Measurements from ENCODE around the gene EYA2.

EYA2 gene

DNA sequence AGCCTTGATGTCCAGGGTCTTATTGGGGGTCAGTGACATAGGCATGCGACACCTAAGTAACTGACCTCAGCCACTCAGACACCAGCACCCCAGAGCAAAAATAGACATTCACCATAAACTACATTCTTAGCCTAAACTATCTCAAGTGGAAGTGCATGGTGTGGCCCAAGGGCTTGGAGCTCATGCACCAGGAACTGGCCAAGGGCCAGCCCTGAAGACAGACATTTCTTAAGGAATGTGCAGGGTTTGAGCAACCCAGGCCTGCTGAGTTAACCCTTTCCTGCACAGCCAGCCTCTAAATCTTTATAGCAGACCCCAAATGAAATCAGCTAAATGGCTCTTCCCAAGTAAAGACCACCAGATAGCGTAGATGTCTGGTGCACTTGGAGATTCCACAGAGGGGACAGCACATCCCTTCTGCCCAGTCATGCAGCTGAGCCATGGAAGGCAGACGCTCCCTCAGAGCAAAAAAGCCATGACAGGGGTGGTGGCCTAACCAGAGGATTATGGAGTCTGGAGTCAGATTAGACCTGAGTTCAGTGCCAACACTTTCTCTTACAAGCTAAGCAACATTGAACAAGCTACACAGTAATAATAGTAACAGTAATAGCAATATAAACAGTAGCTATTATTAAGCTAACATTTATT, 239.3 kb downstream of the EYA2 start:
- no peak for DNase-seq (ENCODE audit: low read depth in 2 of 2, low spot score in 1 of 2)

DNA sequence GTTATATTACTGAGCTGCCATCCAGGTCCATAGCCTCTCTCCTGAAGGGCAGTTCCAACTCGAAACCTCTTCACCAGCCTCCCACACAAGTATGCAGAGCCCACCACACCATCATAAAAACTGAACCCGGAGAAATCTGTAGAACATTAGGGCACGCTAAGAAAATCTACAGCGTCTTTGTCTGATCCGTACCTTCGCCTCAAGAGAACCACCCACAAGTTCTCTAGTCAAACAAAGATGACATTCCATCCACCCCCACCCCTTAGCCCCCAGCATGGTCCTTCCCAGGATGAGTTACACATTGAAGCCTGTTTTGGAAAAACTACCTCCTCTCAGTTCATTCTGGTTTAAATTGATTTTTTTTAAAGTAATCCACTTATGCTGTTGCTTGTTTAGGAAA, 242.1 kb downstream of the EYA2 start:
- no peak for DNase-seq (ENCODE audit: low read depth in 2 of 2, low spot score in 1 of 2)

DNA sequence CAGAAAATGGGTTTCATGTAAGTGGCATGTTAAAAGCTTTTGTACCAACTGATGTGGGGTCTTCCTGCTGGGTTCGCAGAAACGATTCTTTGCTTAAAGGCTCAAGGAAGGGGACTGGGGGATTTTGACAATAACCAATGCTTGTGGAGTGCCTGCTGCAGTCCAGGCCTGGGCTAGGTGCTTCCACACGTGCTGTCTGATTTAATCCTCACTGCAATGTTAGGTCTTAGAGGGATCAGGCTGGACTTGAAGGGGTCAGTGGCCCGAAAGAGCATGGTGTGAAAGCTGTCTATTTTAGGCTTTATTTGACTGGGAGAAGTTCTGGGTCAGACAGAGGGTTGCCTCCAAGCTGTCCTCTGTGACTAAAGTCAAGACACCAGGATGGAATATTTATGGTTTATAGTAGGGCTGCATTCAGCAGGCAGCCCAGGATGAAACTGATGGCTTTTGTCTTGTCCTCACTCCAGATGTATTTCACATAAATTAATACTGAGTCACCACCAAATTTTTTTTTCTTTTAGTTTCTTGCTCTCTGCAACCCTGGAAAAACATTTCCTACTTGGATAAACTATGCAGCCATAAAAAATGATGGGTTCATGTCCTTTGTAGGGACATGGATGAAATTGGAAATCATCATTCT, 242.7 kb downstream of the EYA2 start:
- DNase-seq (ENCODE audit: low read depth in 2 of 2, low spot score in 1 of 2) = no peak

DNA sequence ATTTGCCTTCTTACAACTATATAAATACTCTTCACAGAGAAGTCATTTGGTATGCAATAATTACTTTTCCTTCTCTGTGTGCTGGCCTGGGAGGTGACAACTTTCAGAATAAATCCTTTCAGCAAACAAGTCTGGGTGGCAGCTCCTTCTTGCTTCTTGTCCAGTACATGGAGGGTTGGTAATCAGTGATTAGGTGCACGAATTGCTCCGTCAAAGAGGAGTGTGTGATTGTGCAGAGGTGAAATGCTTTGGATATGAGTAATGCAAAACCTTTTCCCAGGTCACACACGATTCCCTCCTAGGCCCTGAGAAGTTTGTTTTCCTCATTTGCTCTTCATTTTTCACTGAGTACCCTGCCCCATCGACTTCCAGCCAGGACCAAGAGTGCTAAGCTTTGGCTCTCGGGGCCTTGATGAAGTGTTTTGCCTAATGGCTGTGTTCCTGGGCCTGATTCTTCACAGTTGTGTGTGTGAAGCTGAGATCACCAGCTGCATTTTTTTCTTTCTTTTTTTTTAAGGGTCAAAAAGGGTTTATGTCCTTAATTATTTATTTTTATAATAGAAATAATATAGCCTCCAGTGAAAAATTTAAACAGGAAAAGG, 245.4 kb downstream of the EYA2 start:
- no peak for DNase-seq (ENCODE audit: low read depth in 2 of 2, low spot score in 1 of 2)

- no peak for DNase-seq (ENCODE audit: low read depth in 2 of 2, low spot score in 1 of 2)
These were observed 246.8 kb downstream of the EYA2 start for GRCh38 chr20:47141350-47141921.

DNA sequence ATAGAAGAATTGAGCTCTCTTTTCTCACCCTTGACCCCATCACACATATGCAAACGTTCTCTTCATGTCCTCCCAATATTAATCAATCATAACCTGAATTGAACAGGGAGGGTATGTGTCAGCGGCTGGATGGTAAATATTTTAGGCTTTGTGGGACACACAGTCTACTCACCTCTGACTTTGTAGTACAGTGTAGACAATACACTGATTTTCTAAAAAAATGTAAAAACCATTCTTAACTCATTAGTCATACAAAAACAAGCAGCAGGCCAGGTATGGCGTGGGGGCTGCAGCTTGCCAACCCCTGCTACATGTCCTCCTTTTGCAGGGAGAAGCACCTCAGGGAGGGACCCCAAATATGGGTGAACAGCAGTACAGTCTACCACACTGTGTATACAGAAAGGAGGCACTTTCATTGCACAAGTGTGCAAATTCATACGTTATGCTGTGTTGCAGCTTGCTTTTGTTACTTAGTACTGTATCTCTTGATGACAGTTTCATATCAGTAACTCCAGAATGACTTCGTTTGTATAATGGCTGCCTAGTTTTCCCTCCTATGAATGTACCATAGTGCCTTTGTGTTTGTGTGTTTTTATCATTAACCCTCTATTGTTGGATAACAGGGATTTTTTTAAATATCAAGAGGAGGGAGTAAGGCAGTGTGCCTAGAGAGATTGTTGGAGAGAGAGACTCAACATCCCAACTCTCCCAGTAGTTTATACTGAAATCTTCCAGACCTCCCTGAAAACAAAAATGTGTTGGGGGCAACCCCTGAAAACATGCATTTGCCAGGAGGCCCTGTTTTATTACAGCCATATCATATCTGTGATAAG, 247.5 kb downstream of the EYA2 start:
- no peak for DNase-seq (ENCODE audit: low read depth in 2 of 2, low spot score in 1 of 2)

DNA sequence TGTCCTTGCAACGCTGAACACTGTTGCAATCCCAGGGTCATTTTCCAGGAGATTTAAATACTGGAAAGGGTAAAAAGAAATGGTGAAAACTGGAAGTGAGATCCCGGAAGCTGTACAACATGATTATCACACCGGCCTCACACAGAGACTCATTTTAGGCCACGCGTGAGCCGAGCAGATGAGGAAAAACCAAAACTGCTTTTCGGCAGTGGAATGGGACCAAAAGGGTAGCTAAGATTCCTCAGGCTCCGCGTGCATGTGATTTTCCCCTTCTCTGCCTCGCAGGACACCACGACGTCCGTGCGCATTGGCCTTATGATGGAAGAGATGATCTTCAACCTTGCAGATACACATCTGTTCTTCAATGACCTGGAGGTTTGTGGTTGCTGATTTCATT, 248.1 kb downstream of the EYA2 start:
- no peak for DNase-seq (ENCODE audit: low read depth in 2 of 2, low spot score in 1 of 2)

- no peak for DNase-seq (ENCODE audit: low read depth in 2 of 2, low spot score in 1 of 2)
These were observed 249.0 kb downstream of the EYA2 start for GRCh38 chr20:47143657-47144056.

- no peak for DNase-seq (ENCODE audit: low read depth in 2 of 2, low spot score in 1 of 2)
These were observed 249.8 kb downstream of the EYA2 start for GRCh38 chr20:47144463-47144862.

GRCh38 chr20:47146686-47147085, 252.0 kb downstream of the EYA2 start:
- no peak for DNase-seq (ENCODE audit: low read depth in 2 of 2, low spot score in 1 of 2)

- DNase-seq (ENCODE audit: low read depth in 2 of 2, low spot score in 1 of 2) = no peak
These were observed 253.4 kb downstream of the EYA2 start for GRCh38 chr20:47148059-47148458.

DNA sequence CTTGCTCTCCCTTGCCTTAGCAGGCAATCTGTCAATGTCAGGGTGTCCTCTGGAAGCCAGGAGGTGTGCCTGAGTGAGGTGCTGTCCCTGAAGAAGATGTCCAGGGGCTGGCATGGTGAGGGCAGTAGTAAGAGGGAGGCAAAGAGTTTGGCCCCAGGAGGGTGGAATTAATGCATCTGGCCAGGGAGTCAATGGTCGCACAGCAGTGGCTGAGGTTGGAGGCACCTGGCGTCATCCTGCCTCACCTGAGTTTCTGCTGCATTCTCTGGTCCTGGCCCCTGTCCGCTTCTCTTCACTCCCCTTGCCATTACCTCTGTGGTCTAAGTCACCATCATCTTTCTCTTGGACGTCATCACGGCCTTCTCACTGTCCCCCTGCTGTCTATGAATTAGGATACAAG, 255.3 kb downstream of the EYA2 start:
- no peak for DNase-seq (ENCODE audit: low read depth in 2 of 2, low spot score in 1 of 2)

- no peak for DNase-seq (ENCODE audit: low read depth in 2 of 2, low spot score in 1 of 2)
These were observed 255.9 kb downstream of the EYA2 start for GRCh38 chr20:47150403-47151152.

DNA sequence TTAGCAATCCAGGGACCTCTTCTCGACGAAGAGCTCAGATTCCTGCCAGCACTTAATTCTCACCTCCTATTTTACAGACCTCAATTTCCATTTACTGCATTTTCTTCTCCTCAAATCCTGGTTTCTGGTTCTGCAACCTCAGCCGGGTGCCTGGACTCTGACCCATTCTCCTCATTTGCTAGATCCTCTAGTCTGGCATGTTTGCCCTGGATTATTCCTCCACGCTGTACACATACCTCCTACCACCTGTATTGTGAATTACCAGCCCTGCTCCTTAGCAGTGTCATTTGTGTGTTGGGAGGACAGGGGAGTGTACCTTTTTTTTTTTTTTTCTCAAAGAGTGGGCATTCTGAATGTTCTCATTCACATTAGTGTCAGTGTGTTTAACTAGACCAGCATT, 257.4 kb downstream of the EYA2 start:
- DNase-seq (ENCODE audit: low read depth in 2 of 2, low spot score in 1 of 2) = no peak

GRCh38 chr20:47154089-47154488, 259.4 kb downstream of the EYA2 start:
- DNase-seq (ENCODE audit: low read depth in 2 of 2, low spot score in 1 of 2) = no peak

GRCh38 chr20:47156301-47157137, 261.9 kb downstream of the EYA2 start:
- DNase-seq (ENCODE audit: low read depth in 2 of 2, low spot score in 1 of 2) = no peak

DNA sequence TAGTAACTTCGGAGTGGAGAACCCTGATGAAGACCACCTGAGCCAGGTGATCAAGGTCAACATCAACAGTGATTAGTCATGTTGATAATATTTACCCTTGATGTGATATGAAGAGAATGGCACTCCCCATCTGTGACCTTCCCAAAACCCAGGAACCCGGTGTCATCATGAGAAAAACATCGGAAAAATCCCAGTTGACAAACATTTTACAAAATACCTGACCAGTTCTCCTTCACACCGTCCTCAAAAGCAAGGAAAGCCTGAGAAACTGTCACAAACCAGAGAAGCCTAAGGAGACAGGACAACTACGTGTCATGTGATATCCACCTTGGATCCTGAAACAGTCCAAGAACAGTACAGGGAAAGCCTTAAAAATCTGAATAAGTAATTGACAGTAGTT, 264.5 kb downstream of the EYA2 start:
- DNase-seq (ENCODE audit: low read depth in 2 of 2, low spot score in 1 of 2) = no peak

GRCh38 chr20:47160240-47160639, 265.6 kb downstream of the EYA2 start:
- DNase-seq (ENCODE audit: low read depth in 2 of 2, low spot score in 1 of 2) = no peak

DNA sequence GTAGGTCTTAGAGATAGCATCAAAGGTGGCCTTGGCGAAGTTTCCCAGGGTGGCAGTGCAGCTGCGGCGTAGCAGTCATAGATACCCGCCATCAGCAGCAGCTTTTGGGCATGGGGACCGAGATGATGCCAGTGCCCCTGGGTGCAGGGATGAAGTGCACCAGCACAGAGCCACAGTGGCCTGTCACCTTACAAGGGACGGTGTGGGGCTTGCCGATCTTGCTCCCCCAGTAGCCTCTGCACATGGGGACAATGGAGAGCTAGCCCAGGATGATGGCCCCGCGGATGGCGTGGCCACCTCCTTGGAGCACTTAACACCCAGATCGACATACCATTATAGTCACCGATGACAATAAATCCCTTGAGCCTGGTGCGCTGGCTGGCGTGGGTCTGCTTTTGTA, 266.3 kb downstream of the EYA2 start:
- no peak for DNase-seq (ENCODE audit: low read depth in 2 of 2, low spot score in 1 of 2)

DNA sequence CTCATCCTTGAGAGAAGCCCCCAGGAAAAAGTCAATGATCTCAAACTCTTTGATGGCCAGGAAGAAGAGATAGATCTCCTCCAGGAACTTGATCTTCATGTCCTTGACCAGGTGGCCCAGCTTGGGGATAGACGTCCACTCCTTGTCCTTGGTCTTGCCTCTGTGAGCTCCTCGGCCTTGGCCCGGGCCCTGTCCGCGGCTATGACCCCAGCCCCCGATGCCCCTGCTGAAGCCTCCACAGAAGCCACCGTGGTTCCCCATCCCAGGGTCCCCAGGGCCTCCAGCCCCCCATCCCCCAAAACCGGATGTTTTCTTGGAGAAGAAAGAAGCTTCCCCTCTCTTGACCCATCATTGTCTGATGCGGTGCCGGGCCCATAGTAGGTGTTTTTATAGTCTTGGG, 266.8 kb downstream of the EYA2 start:
- DNase-seq (ENCODE audit: low read depth in 2 of 2, low spot score in 1 of 2) = no peak

All from stimulated activated CD8-positive, alpha-beta memory T cell treated with anti-CD3 and anti-CD28 coated beads, Interleukin-4, amount 100 ng/mL, for 1 hour (primary cell).